Neuronal stem cell (in vitro differentiated cells): ENCODE data around the gene RC3H1.
"Not testable (repeated sequence)": the region's sequence is repeated elsewhere in the genome, so short reads cannot be mapped to it uniquely, and the experiment has no call there.

ENCODE experiments used
- DNase-seq: peaks from one replicate; pipeline ENCODE4 v3.0.0-alpha.2; 2013; ENCODE audit warnings: low spot score
- H2AFZ ChIP-seq: one replicate; pipeline ENCODE4 v1.6.1; 2013; ENCODE audit warnings: mild to moderate bottlenecking, low read length, inconsistent platforms
- H2AK5ac ChIP-seq: 2 replicates; pipeline ENCODE4 v1.6.1; 2013; ENCODE audit warnings: low read depth, mild to moderate bottlenecking, inconsistent platforms, low read length, moderate library complexity, mixed read lengths
- H2BK120ac ChIP-seq: 2 replicates; pipeline ENCODE4 v1.6.1; 2013; ENCODE audit warnings: low read depth, mild to moderate bottlenecking, inconsistent platforms, low read length, moderate library complexity, mixed read lengths
- H2BK12ac ChIP-seq: one replicate; pipeline ENCODE4 v1.6.1; 2013; ENCODE audit warnings: low read length, inconsistent platforms
- H2BK15ac ChIP-seq: 2 replicates; pipeline ENCODE4 v1.6.1; 2013; ENCODE audit warnings: mild to moderate bottlenecking, low read length, inconsistent platforms, mixed read lengths
- H2BK5ac ChIP-seq: one replicate; pipeline ENCODE4 v1.6.1; 2013; ENCODE audit warnings: inconsistent platforms, mild to moderate bottlenecking, low read length, moderate library complexity
- H3K14ac ChIP-seq: one replicate; pipeline ENCODE4 v1.6.1; 2013; ENCODE audit warnings: low read length, inconsistent platforms
- H3K18ac ChIP-seq: 2 replicates; pipeline ENCODE4 v1.6.1; 2013; ENCODE audit warnings: low read length, inconsistent platforms
- H3K23ac ChIP-seq: 2 replicates; pipeline ENCODE4 v1.6.1; 2013; ENCODE audit warnings: low read depth, mild to moderate bottlenecking, mixed read lengths, low read length, inconsistent platforms; ENCODE audit not compliant: poor library complexity
- H3K27ac ChIP-seq: replicated peaks from 3 replicates; pipeline ENCODE4 v1.5.1; 2013; ENCODE audit warnings: low read length, inconsistent platforms
- H3K27me3 ChIP-seq, 3 experiments: 2 replicates each; pipeline ENCODE4 v1.6.1; 2013; ENCODE audit warnings: low read length in 3 of 3, mild to moderate bottlenecking in 2 of 3, inconsistent platforms in 1 of 3, low read depth in 1 of 3, mixed read lengths in 1 of 3, moderate library complexity in 1 of 3; ENCODE audit not compliant: control insufficient read depth in 3 of 3, insufficient read depth in 3 of 3
- H3K36me3 ChIP-seq, 2 donors: replicated peaks in 1 of 2; 2 replicates each; pipeline ENCODE4 v1.6.1; 2013; ENCODE audit warnings: low read length in 2 of 2; ENCODE audit not compliant: control insufficient read depth in 2 of 2, insufficient read depth in 2 of 2
- H3K4ac ChIP-seq: 2 replicates; pipeline ENCODE4 v1.6.1; 2013; ENCODE audit warnings: inconsistent platforms, mild to moderate bottlenecking, low read length, moderate library complexity
- H3K4me1 ChIP-seq, 2 donors: 1 replicate in 1 of 2; 2 replicates in 1 of 2; pipeline ENCODE4 v1.6.1; 2013; ENCODE audit warnings: low read length in 2 of 2, low read depth in 1 of 2; ENCODE audit not compliant: control insufficient read depth in 2 of 2, insufficient read depth in 1 of 2
- H3K4me2 ChIP-seq: one replicate; pipeline ENCODE4 v1.6.1; 2013; ENCODE audit warnings: mild to moderate bottlenecking, low read length, inconsistent platforms; ENCODE audit not compliant: insufficient read depth, poor library complexity, severe bottlenecking
- H3K4me3 ChIP-seq, 2 donors: 2 replicates each; pipeline ENCODE4 v1.5.1; 2013; ENCODE audit warnings: low read length in 2 of 2, mild to moderate bottlenecking in 2 of 2, inconsistent platforms in 1 of 2, moderate library complexity in 1 of 2
- H3K79me1 ChIP-seq: one replicate; pipeline ENCODE4 v1.6.1; 2013; ENCODE audit warnings: low read depth, mild to moderate bottlenecking, inconsistent platforms, low read length, moderate library complexity
- H3K9ac ChIP-seq: one replicate; pipeline ENCODE4 v1.6.1; 2013; ENCODE audit warnings: mild to moderate bottlenecking, low read depth, low read length, inconsistent platforms; ENCODE audit not compliant: poor library complexity
- H3K9me3 ChIP-seq, 2 donors: replicated peaks in 1 of 2; 2 replicates each; pipeline versions ENCODE3 to v1.6.1; 2013; ENCODE audit warnings: low read length in 2 of 2, mild to moderate bottlenecking in 2 of 2, inconsistent platforms in 1 of 2, low read depth in 1 of 2, mixed read lengths in 1 of 2, moderate library complexity in 1 of 2; ENCODE audit not compliant: control insufficient read depth in 2 of 2, insufficient read depth in 1 of 2
- H4K8ac ChIP-seq: one replicate; pipeline ENCODE4 v1.6.1; 2013; ENCODE audit warnings: low read depth, mild to moderate bottlenecking, inconsistent platforms, low read length, moderate library complexity
- H4K91ac ChIP-seq: one replicate; pipeline ENCODE4 v1.6.1; 2013; ENCODE audit warnings: low read length, low read depth, mild to moderate bottlenecking, inconsistent platforms; ENCODE audit not compliant: poor library complexity
- whole genome bisulfite sequencing, 2 donors: extraction: QIAGEN DNeasy Blood & Tissue Kit; methylation state at CpG; one replicate each; pipeline ENCODE4 v1.1.7; 2013; ENCODE audit warnings: missing lambda C conversion rate in 2 of 2, mixed read lengths in 1 of 2; ENCODE audit not compliant: insufficient read length in 2 of 2, insufficient replicate concordance in 1 of 2; ENCODE audit errors: extremely low coverage in 2 of 2; 5-methylcytosine and 5-hydroxymethylcytosine counted together

Gene RC3H1

DNA sequence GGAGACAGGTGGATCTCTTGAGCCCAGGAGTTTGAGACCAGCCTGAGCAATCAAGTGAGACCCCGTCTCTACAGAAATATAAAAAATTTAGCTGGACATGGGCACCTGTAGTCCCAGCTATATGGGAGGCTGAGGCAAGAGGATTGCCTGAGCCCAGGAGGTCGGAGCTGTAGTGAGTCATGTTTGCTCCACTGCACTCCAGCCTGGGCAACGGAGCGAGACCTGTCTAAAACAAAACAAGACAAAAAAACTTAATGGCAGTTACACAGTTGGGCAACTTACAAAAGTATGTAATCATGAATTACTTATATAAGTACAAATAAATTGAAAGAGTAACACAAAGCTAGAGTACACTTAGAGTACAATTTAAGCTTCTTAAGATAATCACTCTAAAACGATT lies 25.2 kb downstream of the RC3H1 start:
- no peak overlapping the region for H3K4me3 ChIP-seq
- H3K27ac ChIP-seq: no peak overlapping the region
- no peak overlapping the region for H3K9ac ChIP-seq
- no peak overlapping the region for H4K8ac ChIP-seq
- no peak overlapping the region for H2AFZ ChIP-seq
- H3K4me2 ChIP-seq: no peak overlapping the region
- H2BK5ac ChIP-seq: no peak overlapping the region
- H3K36me3 ChIP-seq: peaks cover 5 to 65% of the 10 kb centered on the region in 2 donors
- H3K23ac ChIP-seq: no peak overlapping the region
- peaks cover 5% of the 10 kb centered on the region for H3K79me1 ChIP-seq
- no peak for DNase-seq
- H2AK5ac ChIP-seq: no peak overlapping the region
- H2BK15ac ChIP-seq: no peak overlapping the region
- H3K27me3 ChIP-seq: no peaks in the 10 kb centered on the region
- no peak overlapping the region for H3K14ac ChIP-seq
- H2BK12ac ChIP-seq: no peak overlapping the region
- no peak overlapping the region for H2BK120ac ChIP-seq
- H3K4ac ChIP-seq: no peak overlapping the region
- WGBS, 2 donors: no CpG with 5 or more reads among the region's 5 CpGs
- peaks cover 0 to 7% of the 10 kb centered on the region in 2 donors for H3K4me1 ChIP-seq
- H3K18ac ChIP-seq: no peak overlapping the region
- no peaks in the 10 kb centered on the region for H3K9me3 ChIP-seq
- no peak overlapping the region for H4K91ac ChIP-seq

DNA sequence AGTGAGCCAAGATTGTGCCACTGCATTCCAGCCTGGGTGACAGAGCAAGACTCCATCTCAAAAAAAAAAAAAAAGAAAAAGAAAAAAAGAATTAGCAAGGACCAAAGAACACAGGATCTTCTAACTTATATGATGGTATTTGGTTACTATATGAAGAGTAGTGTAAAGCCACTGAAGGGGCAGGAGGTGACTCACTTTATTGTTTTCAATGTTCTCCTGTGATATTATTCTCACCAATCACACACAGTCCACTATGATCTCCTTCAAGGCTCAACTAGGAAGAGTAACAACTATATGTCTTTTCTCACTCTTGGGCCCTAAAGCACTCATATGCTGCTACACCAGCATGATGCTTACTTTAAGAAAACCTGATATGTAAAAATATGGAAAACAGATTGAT lies 26.7 kb downstream of the RC3H1 start:
- Histone ChIP-seq H3K27ac (no peak overlapping the region), H3K18ac (no peak overlapping the region), H3K36me3 (peaks cover 10 to 70% of the 10 kb centered on the region in 2 donors), H4K91ac (no peak overlapping the region), H3K23ac (no peak overlapping the region), H2AK5ac (no peak overlapping the region), H3K9ac (no peak overlapping the region), H2AFZ (no peak overlapping the region), H3K79me1 (peaks cover 3% of the 10 kb centered on the region), H3K9me3 (no peaks in the 10 kb centered on the region), H2BK15ac (no peak overlapping the region), H2BK120ac (no peak overlapping the region), H3K4me2 (no peak overlapping the region), H4K8ac (no peak overlapping the region), H3K4ac (no peak overlapping the region), H2BK5ac (no peak overlapping the region), H3K14ac (no peak overlapping the region), H2BK12ac (no peak overlapping the region), H3K4me3 (no peak overlapping the region), H3K4me1 (no peaks in the 10 kb centered on the region), H3K27me3 (no peaks in the 10 kb centered on the region)
- DNase-seq: no peak

DNA sequence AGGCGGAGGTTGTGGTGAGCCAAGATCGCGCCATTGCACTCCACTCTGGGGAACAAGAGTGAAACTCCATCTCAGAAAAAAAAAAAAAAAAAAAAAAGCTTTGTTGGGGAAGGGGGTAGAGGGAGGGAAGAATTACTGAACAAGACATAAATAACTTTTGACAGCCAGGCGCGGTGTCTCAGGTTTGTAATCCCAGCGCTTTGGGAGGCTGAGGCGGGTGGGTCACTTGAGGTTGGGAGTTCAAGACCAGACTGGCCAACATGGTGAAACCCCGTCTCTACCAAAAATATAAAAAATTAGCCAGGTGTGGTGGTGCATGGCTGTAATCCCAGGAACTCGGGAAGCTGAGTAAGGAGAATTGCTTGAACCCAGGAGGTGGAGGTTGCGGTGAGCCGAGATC lies 28.2 kb downstream of the RC3H1 start:
- H3K9me3 ChIP-seq, H3K9ac ChIP-seq, H3K4me3 ChIP-seq, H3K27ac ChIP-seq, H2BK5ac ChIP-seq, H3K4ac ChIP-seq, H2BK12ac ChIP-seq, H3K4me1 ChIP-seq, DNase-seq, H2AK5ac ChIP-seq, H4K8ac ChIP-seq, H2AFZ ChIP-seq, H4K91ac ChIP-seq, H3K23ac ChIP-seq, H3K14ac ChIP-seq, H2BK15ac ChIP-seq, H3K79me1 ChIP-seq, H3K27me3 ChIP-seq, H2BK120ac ChIP-seq, H3K4me2 ChIP-seq, H3K18ac ChIP-seq: not testable (repeated sequence)
- WGBS, 2 donors: no CpG with 5 or more reads among the region's 11 CpGs
- H3K36me3 ChIP-seq: peaks cover 14 to 70% of the 10 kb centered on the region in 2 donors

DNA sequence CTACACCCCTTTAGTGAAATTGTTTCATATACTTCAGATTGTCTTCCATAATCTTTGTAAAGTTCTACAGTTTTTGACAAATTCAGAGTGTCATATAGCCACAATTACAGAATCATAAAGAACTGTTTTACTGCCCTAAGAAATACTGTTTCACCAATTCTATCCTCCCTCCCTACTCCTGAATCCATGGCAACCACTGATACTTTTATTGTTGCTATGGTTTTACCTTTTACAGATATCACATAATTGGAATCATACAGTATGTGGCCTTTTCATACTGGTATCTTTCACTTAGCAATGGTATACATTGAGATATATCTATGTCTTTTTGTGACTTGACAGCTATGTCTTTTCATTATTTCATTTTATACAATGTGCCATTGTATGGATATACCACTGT lies 34.1 kb downstream of the RC3H1 start:
- Histone ChIP-seq H3K4me1 (no peaks in the 10 kb centered on the region), H3K4me3 (no peak overlapping the region)

More for the DNA sequence above, 34.1 kb downstream of the RC3H1 start:
- Histone ChIP-seq H2BK15ac (no peak overlapping the region), H2AFZ (no peak overlapping the region), H3K9me3 (peaks cover 0 to 2% of the 10 kb centered on the region in 2 donors), H3K27ac (no peak overlapping the region), H4K91ac (no peak overlapping the region), H2BK5ac (no peak overlapping the region), H2BK12ac (no peak overlapping the region), H3K36me3 (peaks cover 20 to 93% of the 10 kb centered on the region in 2 donors), H3K27me3 (no peaks in the 10 kb centered on the region), H2AK5ac (no peak overlapping the region), H3K18ac (no peak overlapping the region), H3K79me1 (no peaks in the 10 kb centered on the region), H3K9ac (no peak overlapping the region), H3K4me2 (no peak overlapping the region), H3K14ac (no peak overlapping the region), H3K4ac (no peak overlapping the region), H4K8ac (no peak overlapping the region), H3K23ac (no peak overlapping the region), H2BK120ac (no peak overlapping the region)
- DNase-seq: no peak
